HG02610 (cell line): ENCODE results near the gene RTEL1.
A peak's percentile ranks its signal among the peaks of the same experiment; 100 is the strongest.
"Not testable (repeated sequence)": the region's sequence is repeated elsewhere in the genome, so short reads cannot be mapped to it uniquely, and the experiment has no call there.

ENCODE experiments used
- ATAC-seq: cut with Tn5 transposase; IDR thresholded peaks from one replicate; pipeline ENCODE4 v1.9.1; 2021; ENCODE audit warnings: mild to moderate bottlenecking, moderate library complexity; ENCODE audit not compliant: unreplicated experiment

Gene RTEL1, protein sequence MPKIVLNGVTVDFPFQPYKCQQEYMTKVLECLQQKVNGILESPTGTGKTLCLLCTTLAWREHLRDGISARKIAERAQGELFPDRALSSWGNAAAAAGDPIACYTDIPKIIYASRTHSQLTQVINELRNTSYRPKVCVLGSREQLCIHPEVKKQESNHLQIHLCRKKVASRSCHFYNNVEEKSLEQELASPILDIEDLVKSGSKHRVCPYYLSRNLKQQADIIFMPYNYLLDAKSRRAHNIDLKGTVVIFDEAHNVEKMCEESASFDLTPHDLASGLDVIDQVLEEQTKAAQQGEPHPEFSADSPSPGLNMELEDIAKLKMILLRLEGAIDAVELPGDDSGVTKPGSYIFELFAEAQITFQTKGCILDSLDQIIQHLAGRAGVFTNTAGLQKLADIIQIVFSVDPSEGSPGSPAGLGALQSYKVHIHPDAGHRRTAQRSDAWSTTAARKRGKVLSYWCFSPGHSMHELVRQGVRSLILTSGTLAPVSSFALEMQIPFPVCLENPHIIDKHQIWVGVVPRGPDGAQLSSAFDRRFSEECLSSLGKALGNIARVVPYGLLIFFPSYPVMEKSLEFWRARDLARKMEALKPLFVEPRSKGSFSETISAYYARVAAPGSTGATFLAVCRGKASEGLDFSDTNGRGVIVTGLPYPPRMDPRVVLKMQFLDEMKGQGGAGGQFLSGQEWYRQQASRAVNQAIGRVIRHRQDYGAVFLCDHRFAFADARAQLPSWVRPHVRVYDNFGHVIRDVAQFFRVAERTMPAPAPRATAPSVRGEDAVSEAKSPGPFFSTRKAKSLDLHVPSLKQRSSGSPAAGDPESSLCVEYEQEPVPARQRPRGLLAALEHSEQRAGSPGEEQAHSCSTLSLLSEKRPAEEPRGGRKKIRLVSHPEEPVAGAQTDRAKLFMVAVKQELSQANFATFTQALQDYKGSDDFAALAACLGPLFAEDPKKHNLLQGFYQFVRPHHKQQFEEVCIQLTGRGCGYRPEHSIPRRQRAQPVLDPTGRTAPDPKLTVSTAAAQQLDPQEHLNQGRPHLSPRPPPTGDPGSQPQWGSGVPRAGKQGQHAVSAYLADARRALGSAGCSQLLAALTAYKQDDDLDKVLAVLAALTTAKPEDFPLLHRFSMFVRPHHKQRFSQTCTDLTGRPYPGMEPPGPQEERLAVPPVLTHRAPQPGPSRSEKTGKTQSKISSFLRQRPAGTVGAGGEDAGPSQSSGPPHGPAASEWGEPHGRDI (N-terminal part only)

DNA sequence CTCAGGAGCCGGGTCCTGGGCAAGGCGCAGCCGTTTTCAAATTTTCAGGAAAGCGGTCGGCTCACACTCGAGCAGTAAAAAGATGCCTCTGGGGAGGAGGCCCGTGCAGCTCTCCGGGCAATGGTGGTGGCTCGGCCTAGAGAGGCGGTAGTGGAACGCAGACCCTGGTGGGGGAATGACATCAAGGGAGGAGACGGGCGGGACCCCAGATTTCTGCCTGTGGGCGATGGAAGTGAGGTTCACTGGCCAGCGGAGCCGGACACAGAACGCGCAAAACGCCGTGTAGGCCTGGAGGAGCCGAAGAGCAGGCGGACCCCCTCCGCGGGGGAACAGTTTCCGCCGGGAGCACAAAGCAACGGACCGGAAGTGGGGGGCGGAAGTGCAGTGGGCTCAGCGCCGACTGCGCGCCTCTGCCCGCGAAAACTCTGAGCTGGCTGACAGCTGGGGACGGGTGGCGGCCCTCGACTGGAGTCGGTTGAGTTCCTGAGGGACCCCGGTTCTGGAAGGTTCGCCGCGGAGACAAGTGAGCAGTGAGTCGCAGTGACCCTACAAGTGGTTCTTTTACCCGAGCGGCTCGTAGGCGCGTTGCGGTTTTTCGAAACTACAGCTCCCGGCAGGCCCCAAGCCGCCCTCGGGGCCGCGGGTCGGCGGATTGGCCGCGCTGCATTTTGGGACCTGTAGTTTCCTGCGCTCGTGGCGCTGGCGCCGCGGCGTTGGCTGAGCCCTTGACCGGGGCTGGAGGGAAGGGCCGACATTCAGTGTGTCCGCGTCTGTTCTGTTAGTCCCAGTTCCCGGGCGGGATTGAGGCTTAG is at the start of gene RTEL1:
TSS of gene RTEL1 (plus strand) at position 376 of the 812 bp plus-strand sequence. CDS start 1,091 bp downstream, outside the sequence.
- ATAC-seq, result peak; percentile 78

DNA sequence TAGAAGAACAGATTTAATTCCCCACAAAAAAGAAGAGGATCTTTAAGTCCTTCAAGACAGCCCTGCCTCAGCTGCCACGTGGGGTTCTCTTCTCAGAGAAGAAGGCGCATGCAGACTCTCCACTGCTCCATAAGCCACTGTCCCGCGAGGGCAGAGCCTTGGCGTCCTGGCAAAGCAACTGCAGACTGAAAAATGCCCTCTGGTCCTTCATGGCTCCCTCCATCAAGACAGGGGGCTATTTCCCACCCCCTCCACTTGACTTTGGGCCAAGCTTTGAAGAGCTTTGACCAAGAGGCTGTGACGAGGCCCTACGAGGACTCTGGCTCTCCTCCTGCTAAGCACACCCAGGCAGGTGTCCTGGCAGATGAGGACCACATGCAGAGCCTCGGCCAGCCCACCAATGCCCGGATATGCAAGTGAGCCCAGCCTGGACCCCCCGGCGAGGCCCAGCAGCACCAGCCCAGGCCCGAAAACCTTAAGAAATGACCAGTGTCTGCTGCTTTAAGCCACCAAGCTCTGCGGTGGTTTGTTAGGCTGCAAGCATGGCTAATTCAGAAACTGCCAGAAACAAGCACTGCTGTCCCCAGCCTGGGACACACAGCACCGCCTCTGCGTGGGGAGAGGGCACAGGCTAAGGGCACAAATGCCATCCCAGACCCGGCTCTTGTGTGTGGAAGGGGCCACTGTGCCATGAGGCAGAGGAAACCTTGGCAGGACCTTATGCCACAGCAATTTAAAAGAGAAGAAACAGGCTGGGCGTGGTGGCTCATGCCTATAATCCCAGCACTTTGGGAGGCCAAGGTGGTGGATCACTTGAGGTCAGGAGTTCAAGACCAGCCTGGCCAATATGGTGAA is 47.3 kb upstream of the RTEL1 start:
- no peak for ATAC-seq

DNA sequence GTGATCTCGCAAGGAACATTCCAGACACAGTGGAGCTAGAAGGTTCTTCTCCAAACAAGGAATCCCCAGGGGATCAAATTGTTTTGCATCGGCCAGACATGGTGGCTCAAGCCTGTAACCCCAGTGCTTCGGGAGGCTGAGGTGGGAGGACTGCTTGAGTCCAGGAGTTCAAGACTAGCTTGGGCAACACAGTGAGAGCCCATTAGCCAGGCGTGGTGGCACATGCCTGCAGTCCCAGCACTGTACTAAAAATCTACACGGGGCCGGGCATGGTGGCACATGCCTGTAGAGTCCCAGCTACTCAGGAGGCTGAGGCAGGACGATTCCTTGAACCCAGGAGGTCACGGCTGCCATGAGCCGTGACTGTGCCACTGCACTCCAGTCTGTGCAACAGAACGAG is 46.5 kb upstream of the RTEL1 start:
- ATAC-seq, result no peak

DNA sequence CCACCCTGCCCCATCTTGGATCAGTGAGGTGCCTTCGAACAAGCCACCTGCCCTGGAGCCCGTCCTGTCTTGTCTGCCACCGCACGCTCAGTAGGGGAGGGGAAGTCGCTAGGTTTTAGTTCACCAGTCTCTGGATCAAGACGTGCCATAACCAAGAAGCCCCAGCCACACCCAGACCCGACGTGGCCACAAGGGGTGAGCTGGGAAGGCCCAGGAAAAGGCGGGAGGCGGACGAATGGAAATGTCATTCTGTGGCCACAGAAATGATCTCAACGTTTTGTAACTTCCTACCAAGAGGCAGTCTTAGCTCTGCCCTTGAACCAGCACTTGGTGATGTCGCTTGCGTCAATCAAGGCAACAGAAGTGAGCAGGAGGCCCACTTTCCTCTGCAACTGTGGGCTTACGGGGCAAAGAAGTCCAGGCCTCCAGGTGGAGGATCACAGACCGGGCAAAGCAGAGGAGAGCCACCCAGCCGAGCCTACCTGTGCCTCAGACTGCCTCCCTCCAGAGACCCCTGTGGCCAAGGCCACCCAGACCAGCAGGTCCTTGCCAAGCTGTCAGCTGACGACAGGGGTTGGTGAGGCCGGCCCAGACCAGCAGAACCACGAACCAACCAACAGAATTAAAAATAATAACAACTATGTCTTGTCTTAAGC is 45.7 kb upstream of the RTEL1 start:
- no peak for ATAC-seq

DNA sequence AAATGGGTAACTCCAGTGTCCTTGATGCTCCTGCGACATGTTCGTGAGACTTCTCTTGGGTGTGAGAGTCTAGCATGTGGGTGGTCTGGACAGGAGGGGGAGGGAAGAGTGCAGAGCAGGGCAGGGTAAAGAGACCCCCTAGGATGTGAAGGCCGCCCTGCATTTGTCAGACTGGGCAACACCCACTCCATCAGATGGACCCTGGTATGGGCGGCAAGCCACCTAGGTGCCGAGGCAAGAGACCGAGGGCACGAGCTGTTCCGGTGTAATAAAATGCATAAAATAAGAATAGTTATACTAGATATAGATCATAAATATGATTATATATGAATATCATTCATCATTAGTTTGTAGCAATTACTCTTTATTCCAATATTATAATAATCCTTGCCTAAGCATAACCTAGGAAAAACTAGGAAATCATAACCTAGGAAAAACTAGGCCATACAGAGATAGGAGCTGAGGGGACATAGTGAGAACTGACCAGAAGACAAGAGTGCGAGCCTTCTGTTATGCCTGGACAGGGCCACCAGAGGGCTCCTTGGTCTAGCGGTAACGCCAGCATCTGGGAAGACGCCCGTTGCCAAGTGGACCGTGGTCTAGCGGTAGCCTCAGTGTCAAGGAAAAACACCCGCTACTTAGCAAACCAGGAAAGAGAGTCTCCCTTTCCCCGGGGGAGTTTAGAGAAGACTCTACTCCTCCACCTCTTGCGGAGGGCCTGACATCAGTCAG is 44.1 kb upstream of the RTEL1 start:
- not testable (repeated sequence) for ATAC-seq

DNA sequence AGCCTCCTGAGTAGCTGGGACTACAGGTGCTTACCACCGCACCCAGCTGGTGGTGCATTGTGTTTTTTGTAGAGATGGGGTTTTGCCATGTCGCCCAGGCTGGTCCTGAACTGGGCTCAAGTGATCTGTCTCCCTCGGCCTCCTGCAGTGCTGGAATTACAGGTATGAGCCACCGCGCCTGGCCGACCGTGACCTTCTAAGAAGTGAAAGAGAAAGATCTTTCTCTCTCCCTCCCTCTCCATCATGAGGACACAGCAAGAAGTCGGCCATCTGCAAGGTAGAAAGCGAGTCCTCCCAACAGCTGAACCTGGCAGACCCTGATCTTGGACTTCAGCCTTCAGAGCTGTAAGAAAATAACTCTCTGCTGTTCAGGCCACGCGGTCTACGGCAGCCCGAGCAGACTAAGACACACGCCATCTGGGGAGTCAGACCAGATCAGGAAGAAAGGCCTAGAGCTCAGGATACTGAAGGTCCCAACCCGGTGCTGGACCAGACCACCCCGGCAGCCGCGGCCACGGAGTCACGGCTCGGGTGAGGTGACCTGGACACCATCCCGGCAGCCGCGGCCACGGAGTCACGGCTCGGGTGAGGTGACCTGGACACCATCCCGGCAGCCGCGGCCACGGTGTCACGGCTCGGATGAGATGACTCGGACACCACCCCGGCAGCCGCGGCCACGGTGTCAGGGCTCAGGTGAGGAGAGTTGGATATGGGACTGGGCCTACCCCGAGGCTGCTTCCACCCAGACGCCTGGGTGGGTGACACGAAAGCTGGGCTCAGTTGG is 40.8 kb upstream of the RTEL1 start:
- ATAC-seq, result no peak

DNA sequence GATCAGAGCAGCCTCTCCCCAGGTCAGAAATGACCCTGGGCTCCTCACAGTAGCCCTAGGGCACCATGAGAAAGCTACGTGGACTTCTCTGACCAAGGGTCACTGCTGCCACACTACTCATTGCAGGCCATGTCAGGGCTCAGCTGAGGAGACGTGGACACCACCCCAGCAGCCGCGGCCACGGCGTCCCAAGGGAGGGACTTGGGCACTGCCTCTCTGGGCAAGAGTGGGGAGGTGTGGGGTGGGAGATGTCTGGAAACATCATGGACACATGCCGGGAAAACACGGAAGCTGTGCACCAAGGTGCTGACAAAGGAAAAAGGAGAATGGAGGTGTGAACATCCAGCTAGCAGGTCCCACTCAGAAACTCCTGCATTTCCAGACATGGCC is 40.2 kb upstream of the RTEL1 start:
- ATAC-seq, result no peak

DNA sequence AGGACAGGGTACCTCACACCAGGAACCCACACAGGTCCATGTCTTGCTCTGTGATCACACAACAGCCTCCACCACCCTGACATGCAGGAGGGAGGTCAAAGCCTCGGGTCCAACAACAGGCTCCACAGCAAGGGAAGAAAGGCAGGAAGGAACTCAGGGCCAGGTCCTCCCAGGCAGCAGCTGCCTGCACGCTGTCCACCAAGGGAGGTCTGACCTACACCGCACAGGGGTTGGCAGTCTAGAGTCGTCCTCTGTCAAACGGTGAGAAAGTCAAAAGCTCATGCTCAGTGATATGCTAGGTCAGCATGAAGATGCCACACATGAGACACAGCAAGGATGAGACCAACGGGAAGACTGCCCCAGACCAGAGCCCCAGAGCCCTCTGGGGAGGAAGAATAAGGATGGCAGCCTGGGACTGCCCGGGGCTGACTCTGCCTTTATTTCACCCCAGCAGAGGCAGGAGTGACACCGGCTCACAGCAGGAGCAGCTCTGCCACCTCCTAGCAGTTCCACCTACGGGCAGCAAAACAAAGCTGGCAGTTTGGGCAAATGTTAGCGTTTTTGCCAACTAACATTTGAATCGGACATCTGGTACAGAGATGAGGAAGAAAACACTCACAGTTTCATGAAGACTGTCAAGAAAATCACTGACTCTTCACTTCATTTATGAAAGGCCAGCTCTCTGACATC is 39.7 kb upstream of the RTEL1 start:
- ATAC-seq, result no peak

DNA sequence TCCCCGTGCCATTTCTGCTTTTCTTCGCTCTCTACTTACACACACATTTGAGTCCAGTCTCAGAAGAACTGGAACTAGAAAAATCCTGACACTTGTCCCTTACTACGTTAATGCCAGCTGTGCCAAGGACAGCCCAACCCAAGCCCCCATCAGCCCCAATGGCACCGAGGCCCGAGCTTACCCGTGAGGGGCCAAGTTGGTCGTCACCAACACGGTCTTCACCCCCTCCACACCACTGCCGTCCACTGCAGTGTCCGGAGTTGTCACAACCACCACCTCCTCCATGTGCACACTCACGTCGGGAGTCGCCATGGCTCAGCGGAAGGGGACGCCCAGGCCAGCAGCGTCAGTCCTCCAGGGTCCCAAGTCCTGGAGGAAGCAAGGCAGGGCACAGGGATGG is 39.0 kb upstream of the RTEL1 start:
- no peak for ATAC-seq

DNA sequence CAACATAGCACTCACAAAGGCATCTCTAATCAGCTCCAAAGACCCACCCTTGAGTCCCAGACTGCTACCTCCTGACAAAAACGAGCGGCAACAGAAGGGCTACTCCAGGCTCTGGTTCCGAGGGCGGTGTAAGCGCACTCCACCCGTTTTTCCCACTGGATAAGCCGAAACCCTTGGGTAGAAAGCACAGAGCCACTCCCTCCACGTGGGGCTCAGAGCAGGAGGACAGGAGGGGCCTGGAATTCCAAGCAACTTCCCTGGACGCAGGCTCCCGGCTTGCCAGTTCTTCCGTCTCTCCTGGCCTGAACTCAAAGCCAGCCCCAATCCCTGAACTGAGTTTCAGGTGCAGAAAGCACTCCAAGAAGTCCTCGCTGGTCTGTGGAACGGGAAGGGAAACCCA is 38.6 kb upstream of the RTEL1 start:
- ATAC-seq, result no peak

DNA sequence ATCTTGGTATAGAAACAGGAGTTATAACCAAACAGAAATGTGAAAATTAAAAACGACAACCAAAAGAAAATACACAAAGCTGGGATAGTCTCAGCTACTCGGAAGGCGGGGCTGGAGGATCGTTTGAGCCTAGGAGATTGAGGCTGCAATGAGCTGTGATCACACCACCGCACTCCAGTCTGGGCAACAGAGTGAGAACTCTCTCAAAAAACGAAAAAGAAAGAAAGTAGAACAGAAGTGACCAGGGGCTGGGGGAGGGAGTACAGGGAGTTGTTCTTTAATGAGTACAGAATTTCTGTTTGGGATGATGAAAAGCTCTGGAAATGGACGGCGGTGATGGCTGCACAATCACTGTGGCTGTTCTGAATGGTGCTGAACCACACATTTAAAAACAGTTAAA is 37.1 kb upstream of the RTEL1 start:
- no peak for ATAC-seq

DNA sequence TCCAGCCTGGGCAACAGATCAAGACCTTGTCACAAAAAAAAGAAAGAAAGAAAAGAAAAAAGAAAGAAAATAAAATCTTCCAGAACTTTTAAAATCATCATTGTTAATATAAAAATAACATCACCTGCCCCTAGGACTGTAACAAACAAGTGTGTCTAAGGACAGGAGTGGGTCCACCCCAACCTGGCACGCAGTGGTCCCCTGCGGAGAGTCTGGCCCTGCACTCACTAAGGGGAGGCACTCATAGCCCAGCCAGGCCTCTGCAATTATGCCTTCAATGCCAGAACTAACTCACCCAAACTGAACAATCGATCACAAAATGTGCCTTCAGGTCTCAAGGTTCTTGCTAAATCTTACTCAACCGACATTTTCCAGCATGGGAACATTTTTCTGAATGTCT is 36.0 kb upstream of the RTEL1 start:
- ATAC-seq, result no peak

DNA sequence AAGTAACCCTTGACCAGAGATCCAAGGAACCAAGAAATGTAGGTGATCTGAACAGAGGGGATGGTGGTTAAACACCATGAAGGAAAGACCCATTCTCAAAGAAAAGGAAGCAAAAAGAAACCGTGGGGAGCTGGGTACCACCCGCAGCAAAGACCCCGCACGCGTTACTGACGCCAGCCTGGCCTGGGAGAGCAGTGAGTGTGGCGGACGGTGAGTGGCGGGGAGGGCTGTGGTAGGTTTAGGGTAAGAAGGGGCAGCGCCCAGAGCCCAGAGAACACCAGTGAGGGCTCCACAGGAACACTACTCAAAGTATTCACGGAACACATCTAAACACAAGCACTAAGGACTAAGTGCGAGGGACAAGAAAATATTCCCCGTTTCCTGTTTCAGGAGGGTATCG is 35.4 kb upstream of the RTEL1 start:
- no peak for ATAC-seq

DNA sequence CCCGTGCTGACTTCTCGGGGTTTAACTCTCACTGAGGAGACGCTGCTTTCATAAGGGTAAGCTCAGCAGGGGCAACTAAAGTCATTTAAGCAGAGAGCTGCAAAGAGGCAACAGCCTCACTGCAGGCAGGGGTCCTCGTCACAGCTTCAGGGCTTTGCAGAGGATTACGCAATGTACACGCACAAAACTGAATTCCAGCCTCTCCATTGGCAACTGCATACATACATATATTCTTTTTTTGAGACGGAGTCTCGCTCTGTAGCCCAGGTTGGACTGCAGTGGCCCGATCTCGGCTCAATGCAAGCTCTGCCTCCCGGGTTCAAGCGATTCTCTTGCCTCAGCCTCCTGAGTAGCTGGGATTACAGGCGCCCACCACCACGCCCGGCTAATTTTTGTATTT is 33.6 kb upstream of the RTEL1 start:
- no peak for ATAC-seq

DNA sequence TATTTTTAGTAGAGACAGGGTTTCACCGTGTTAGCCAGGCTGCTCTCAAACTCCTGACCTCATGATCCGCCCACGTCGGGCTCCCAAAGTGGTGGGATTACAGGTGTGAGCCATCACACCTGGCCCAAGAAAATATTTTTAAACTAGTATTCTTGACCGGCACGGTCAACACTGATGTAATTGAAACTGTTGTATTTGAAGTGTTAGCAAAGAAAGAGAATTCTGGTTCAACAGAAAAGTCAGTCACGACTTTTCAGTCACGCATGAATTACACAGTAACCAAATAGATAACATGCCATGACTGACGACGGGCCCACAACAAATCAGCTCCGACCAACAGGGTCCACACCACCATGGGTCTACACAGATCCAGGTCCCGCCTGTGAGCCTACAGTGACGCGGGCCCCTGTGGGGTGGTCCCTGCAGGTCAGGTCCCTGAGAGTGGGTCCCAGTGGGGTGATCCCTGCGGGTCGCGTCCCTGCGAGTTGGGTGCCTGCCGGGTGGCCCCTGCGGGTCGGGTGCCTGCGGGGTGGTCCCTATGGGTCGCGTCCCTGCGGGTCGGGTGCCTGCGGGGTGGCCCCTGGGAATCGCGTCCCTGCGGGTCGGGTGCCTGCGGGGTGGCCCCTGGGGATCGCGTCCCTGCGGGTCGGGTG is 32.2 kb upstream of the RTEL1 start:
- ATAC-seq, result no peak

DNA sequence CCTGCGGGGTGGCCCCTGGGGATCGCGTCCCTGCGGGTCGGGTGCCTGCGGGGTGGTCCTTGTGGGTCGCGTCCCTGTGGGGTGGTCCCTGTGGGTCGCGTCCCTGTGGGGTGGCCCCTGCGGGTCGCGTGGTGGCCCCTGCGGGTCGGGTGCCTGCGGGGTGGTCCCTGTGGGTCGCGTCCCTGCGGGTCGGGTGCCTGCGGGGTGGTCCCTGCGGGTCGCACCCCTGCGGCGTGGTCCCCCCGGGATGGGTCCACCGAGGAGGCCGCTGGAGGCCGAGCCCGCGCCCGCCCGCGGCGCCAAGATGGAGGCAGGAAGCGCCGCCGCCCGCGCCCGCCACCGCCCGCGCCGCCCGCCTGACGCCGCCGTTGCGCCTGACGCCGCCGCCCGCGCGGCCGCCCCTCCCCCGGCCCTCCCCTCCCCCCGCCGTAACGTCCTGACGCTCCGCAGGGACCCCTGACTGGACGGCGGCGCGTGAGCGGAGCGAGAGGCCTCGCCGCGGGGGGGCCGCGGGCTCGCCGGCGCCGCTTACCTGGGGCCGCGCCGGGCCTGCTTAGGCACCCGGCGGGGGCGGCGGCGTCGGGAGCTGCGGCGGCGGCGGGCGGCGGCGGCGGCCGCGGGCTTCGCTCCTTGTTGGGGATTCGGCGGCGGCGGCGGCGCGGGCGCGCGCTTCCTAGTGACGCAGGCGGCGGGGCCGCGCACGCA is 31.5 kb upstream of the RTEL1 start, which contains the start of gene GMEB2:
TSS of gene GMEB2 (minus strand) at position 678 of the 705 bp plus-strand sequence. CDS start 7,704 bp downstream, outside the sequence.
- peak; percentile 26 for ATAC-seq
